H9 (cell line): ENCODE data around the gene MARCHF10. TPM values are rescaled to one million over a fixed set of nuclear protein-coding genes. Genes with fewer than 3 reads are reported as not detected.

Experiments used
- DNase-seq: peaks from one replicate; pipeline ENCODE4 v3.0.0-alpha.2; 2017
- H2AFZ ChIP-seq: one replicate; pipeline ENCODE4 v1.6.1; 2013; ENCODE audit warnings: mild to moderate bottlenecking, low read length, control low read depth, moderate library complexity
- H2AK5ac ChIP-seq: 2 replicates; pipeline ENCODE4 v1.6.1; 2013; ENCODE audit warnings: low read length, control low read depth, mixed read lengths; ENCODE audit not compliant: insufficient read length
- H2BK120ac ChIP-seq: one replicate; pipeline ENCODE4 v1.6.1; 2013; ENCODE audit warnings: low read depth, mild to moderate bottlenecking, low read length, control low read depth, inconsistent platforms; ENCODE audit not compliant: poor library complexity, severe bottlenecking
- H2BK12ac ChIP-seq: 2 replicates; pipeline ENCODE4 v1.6.1; 2013; ENCODE audit warnings: low read length, control low read depth, mixed read lengths, low read depth; ENCODE audit not compliant: insufficient read length
- H2BK15ac ChIP-seq: 2 replicates; pipeline ENCODE4 v1.6.1; 2013; ENCODE audit warnings: low read depth, low read length, control low read depth
- H2BK20ac ChIP-seq: one replicate; pipeline ENCODE4 v1.6.1; 2013; ENCODE audit warnings: low read depth, mild to moderate bottlenecking, low read length, control low read depth, inconsistent platforms; ENCODE audit not compliant: poor library complexity, severe bottlenecking
- H2BK5ac ChIP-seq: 2 replicates; pipeline ENCODE4 v1.6.1; 2013; ENCODE audit warnings: low read length, control low read depth, mixed read lengths; ENCODE audit not compliant: insufficient read length
- H3K14ac ChIP-seq: 2 replicates; pipeline ENCODE4 v1.6.1; 2013; ENCODE audit warnings: low read length, control low read depth; ENCODE audit not compliant: insufficient read depth
- H3K18ac ChIP-seq: 2 replicates; pipeline ENCODE4 v1.6.1; 2013; ENCODE audit warnings: low read depth, mild to moderate bottlenecking, mixed read lengths, low read length, control low read depth; ENCODE audit not compliant: insufficient read length
- H3K23ac ChIP-seq: 2 replicates; pipeline ENCODE4 v1.6.1; 2013; ENCODE audit warnings: low read length, control low read depth, mixed read lengths, low read depth; ENCODE audit not compliant: insufficient read length
- H3K23me2 ChIP-seq: 2 replicates; pipeline ENCODE4 v1.6.1; 2013; ENCODE audit warnings: low read depth, mild to moderate bottlenecking, mixed read lengths, low read length, control low read depth; ENCODE audit not compliant: insufficient read length, poor library complexity, severe bottlenecking
- H3K27ac ChIP-seq: 2 replicates; pipeline ENCODE4 v1.5.1; 2013; ENCODE audit warnings: low read length, control low read depth, mixed read lengths, low read depth; ENCODE audit not compliant: insufficient read length
- H3K27me3 ChIP-seq: 2 replicates; pipeline ENCODE4 v1.6.1; 2013; ENCODE audit warnings: low read length, control low read depth, inconsistent platforms; ENCODE audit not compliant: insufficient read depth
- H3K4ac ChIP-seq: 2 replicates; pipeline ENCODE4 v1.6.1; 2013; ENCODE audit warnings: low read depth, mild to moderate bottlenecking, control low read depth, inconsistent platforms, low read length, moderate library complexity
- H3K4me1 ChIP-seq: 2 replicates; pipeline ENCODE4 v1.6.1; 2013; ENCODE audit warnings: low read length, control low read depth, inconsistent platforms; ENCODE audit not compliant: insufficient read depth
- H3K4me2 ChIP-seq: 2 replicates; pipeline ENCODE4 v1.6.1; 2013; ENCODE audit warnings: low read length, control low read depth, mixed read lengths; ENCODE audit not compliant: insufficient read length, insufficient read depth
- H3K56ac ChIP-seq: 2 replicates; pipeline ENCODE4 v1.6.1; 2013; ENCODE audit warnings: low read depth, mild to moderate bottlenecking, mixed read lengths, low read length, control low read depth; ENCODE audit not compliant: insufficient read length
- H3K79me1 ChIP-seq: 2 replicates; pipeline ENCODE4 v1.6.1; 2013; ENCODE audit warnings: low read depth, mild to moderate bottlenecking, moderate library complexity, low read length, control low read depth, inconsistent platforms; ENCODE audit not compliant: insufficient read depth, poor library complexity, severe bottlenecking
- H3K79me2 ChIP-seq: 2 replicates; pipeline ENCODE4 v1.6.1; 2013; ENCODE audit warnings: low read length, control low read depth, inconsistent platforms; ENCODE audit not compliant: insufficient read depth
- H3K9ac ChIP-seq: 2 replicates; pipeline ENCODE4 v1.6.1; 2013; ENCODE audit warnings: low read length, control low read depth, mixed read lengths; ENCODE audit not compliant: insufficient read length; ENCODE audit errors: extremely low read depth
- H3K9me3 ChIP-seq: one replicate; pipeline ENCODE4 v1.6.1; 2013; ENCODE audit warnings: low read depth, low read length, inconsistent platforms; ENCODE audit not compliant: control insufficient read depth
- H3T11ph ChIP-seq: one replicate; pipeline ENCODE4 v1.6.1; 2013; ENCODE audit warnings: mild to moderate bottlenecking, low read length, control low read depth, inconsistent platforms
- H4K20me1 ChIP-seq: one replicate; pipeline ENCODE4 v1.6.1; 2013; ENCODE audit not compliant: control insufficient read depth, insufficient read length, insufficient read depth
- H4K5ac ChIP-seq: 2 replicates; pipeline ENCODE4 v1.6.1; 2013; ENCODE audit warnings: low read depth, mild to moderate bottlenecking, mixed read lengths, low read length, control low read depth; ENCODE audit not compliant: insufficient read length
- H4K8ac ChIP-seq: replicated peaks from 2 replicates; pipeline ENCODE4 v1.6.1; 2013; ENCODE audit warnings: low read length, control low read depth, mixed read lengths, low read depth; ENCODE audit not compliant: insufficient read length
- H4K91ac ChIP-seq: 2 replicates; pipeline ENCODE4 v1.6.1; 2013; ENCODE audit warnings: low read depth, mild to moderate bottlenecking, moderate library complexity, mixed read lengths, low read length, control low read depth; ENCODE audit not compliant: insufficient read length
- H3K27ac Mint-ChIP-seq, 3 experiments: 2 replicates in 2 of 3; 3 replicates in 1 of 3; pipeline ENCODE4 v1.8.0; 2020 to 2021; ENCODE audit warnings: mixed read lengths in 3 of 3, mild to moderate bottlenecking in 1 of 3, moderate library complexity in 1 of 3
- H3K27me3 Mint-ChIP-seq: 2 replicates; pipeline ENCODE4 v1.8.0; 2021; ENCODE audit warnings: low read depth, mild to moderate bottlenecking, moderate library complexity, mixed read lengths
- H3K36me3 Mint-ChIP-seq, 3 experiments: 2 replicates in 2 of 3; 3 replicates in 1 of 3; pipeline ENCODE4 v1.8.0; 2020 to 2021; ENCODE audit warnings: low read depth in 3 of 3, mixed read lengths in 3 of 3; ENCODE audit not compliant: insufficient read depth in 1 of 3
- H3K4me1 Mint-ChIP-seq, 2 experiments: 2 replicates each; pipeline ENCODE4 v1.8.0; 2020; ENCODE audit warnings: mixed read lengths in 2 of 2
- H3K4me3 Mint-ChIP-seq, 2 experiments: 2 replicates in 1 of 2; 3 replicates in 1 of 2; pipeline ENCODE4 v1.8.0; 2020 to 2021; ENCODE audit warnings: mild to moderate bottlenecking in 2 of 2, mixed read lengths in 2 of 2, moderate library complexity in 1 of 2
- H3K9me3 Mint-ChIP-seq, 2 experiments: 2 replicates in 1 of 2; 3 replicates in 1 of 2; pipeline ENCODE4 v1.8.0; 2020; ENCODE audit warnings: mild to moderate bottlenecking in 2 of 2, mixed read lengths in 2 of 2, moderate library complexity in 1 of 2
- WGBS: extraction: QIAGEN DNeasy Blood & Tissue Kit; methylation state at CpG from one replicate; pipeline ENCODE4 v1.1.7; 2013; ENCODE audit warnings: missing lambda C conversion rate, low lambda C conversion rate, mixed read lengths; ENCODE audit not compliant: insufficient read length; ENCODE audit errors: extremely low coverage; 5-methylcytosine and 5-hydroxymethylcytosine counted together
- total RNA-seq: library from RNA; stranded (reverse); gene quantifications from 2 replicates; pipeline ENCODE4 v1.2.1, GENCODE V29; 2021
- TF ChIP-seq, protein P1 (sequence below): fragments of 200-600 bp; sonication (generic); conservative IDR thresholded peaks from 3 replicates; pipeline ENCODE4 v1.8.0; 2021; ENCODE audit warnings: antibody characterized with exemption, mild to moderate bottlenecking

Gene MARCHF10
- total RNA-seq, 1 experiment from 2014 or later, result not detected

- TF ChIP-seq, protein P1, sequence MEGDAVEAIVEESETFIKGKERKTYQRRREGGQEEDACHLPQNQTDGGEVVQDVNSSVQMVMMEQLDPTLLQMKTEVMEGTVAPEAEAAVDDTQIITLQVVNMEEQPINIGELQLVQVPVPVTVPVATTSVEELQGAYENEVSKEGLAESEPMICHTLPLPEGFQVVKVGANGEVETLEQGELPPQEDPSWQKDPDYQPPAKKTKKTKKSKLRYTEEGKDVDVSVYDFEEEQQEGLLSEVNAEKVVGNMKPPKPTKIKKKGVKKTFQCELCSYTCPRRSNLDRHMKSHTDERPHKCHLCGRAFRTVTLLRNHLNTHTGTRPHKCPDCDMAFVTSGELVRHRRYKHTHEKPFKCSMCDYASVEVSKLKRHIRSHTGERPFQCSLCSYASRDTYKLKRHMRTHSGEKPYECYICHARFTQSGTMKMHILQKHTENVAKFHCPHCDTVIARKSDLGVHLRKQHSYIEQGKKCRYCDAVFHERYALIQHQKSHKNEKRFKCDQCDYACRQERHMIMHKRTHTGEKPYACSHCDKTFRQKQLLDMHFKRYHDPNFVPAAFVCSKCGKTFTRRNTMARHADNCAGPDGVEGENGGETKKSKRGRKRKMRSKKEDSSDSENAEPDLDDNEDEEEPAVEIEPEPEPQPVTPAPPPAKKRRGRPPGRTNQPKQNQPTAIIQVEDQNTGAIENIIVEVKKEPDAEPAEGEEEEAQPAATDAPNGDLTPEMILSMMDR, result no peak
- Histone ChIP-seq H3K79me2 (no peaks in the 10 kb centered on the region), H3K9me3 (no peaks in the 10 kb centered on the region), H3K23ac (no peak overlapping the region), H2BK12ac (no peak overlapping the region), H3K79me1 (no peaks in the 10 kb centered on the region), H3T11ph (no peak overlapping the region), H3K9ac (no peak overlapping the region), H3K27ac (no peak overlapping the region), H3K4me2 (no peak overlapping the region), H3K4me1 (no peaks in the 10 kb centered on the region; the same call in 1 of the 2 replicates), H3K23me2 (no peaks in the 10 kb centered on the region), H4K8ac (no peak overlapping the region), H4K5ac (no peak overlapping the region), H2BK5ac (no peak overlapping the region), H3K27me3 (no peaks in the 10 kb centered on the region), H3K14ac (no peak overlapping the region), H2BK15ac (no peak overlapping the region), H3K56ac (no peak overlapping the region), H4K20me1 (no peaks in the 10 kb centered on the region), H2BK20ac (no peak overlapping the region), H2BK120ac (no peak overlapping the region), H4K91ac (no peak overlapping the region), H3K4ac (no peak overlapping the region), H2AFZ (no peak overlapping the region), H2AK5ac (no peak overlapping the region), H3K18ac (no peak overlapping the region)
- Mint-ChIP-seq H3K27me3 (peaks cover 3% of the 10 kb centered on the region), H3K4me3 (no peak overlapping the region), H3K36me3 (no peaks in the 10 kb centered on the region; a peak in 1 of 7 replicates), H3K27ac (no peak overlapping the region), H3K9me3 (no peaks in the 10 kb centered on the region), H3K4me1 (peaks cover 15 to 22% of the 10 kb centered on the region in 2 experiments)
- DNase-seq, result no peak
- WGBS, result no CpG with 5 or more reads among the region's 4 CpGs
Measured at GRCh38 chr17:62754631-62755030, 53.5 kb downstream of the MARCHF10 start.
